ENCODE measurements around the gene ZC3HAV1.

ZC3HAV1 gene

GRCh38 chr7:139118234-139118804 lies 8.8 kb upstream of the ZC3HAV1 start:
- H3K4me3 ChIP-seq (ENCODE audit: low read depth, low read length) = peak overlapping the region; percentile 32; the same call in 1 of the 2 replicates
- DNase-seq (ENCODE audit: low read depth) = peak; percentile 79
- TF ChIP-seq CTCF (IDR thresholded peaks at IDR 0.05; ENCODE audit: low read depth, low read length, missing control alignments) = peak; percentile 34

- DNase-seq (ENCODE audit: low read depth) = no peak
- no peak for TF ChIP-seq CTCF (IDR thresholded peaks at IDR 0.05; ENCODE audit: low read depth, low read length, missing control alignments)
- no peak overlapping the region for H3K4me3 ChIP-seq (ENCODE audit: low read depth, low read length)
Observed at GRCh38 chr7:139117599-139118233, 8.2 kb upstream of the ZC3HAV1 start.

GRCh38 chr7:139116999-139117398 lies 7.5 kb upstream of the ZC3HAV1 start:
- DNase-seq (ENCODE audit: low read depth) = no peak
- H3K4me3 ChIP-seq (ENCODE audit: low read depth, low read length) = no peak overlapping the region
- TF ChIP-seq CTCF (IDR thresholded peaks at IDR 0.05; ENCODE audit: low read depth, low read length, missing control alignments) = no peak

GRCh38 chr7:139115104-139115503 lies 5.6 kb upstream of the ZC3HAV1 start:
- TF ChIP-seq CTCF (IDR thresholded peaks at IDR 0.05; ENCODE audit: low read depth, low read length, missing control alignments) = no peak
- no peak for DNase-seq (ENCODE audit: low read depth)
- H3K4me3 ChIP-seq (ENCODE audit: low read depth, low read length) = no peak overlapping the region

- no peak overlapping the region for H3K4me3 ChIP-seq (ENCODE audit: low read depth, low read length)
- DNase-seq (ENCODE audit: low read depth) = no peak
- no peak for TF ChIP-seq CTCF (IDR thresholded peaks at IDR 0.05; ENCODE audit: low read depth, low read length, missing control alignments)
Observed at GRCh38 chr7:139114585-139114984, 5.1 kb upstream of the ZC3HAV1 start.

GRCh38 chr7:139114018-139114417 lies 4.5 kb upstream of the ZC3HAV1 start:
- no peak for TF ChIP-seq CTCF (IDR thresholded peaks at IDR 0.05; ENCODE audit: low read depth, low read length, missing control alignments)
- no peak overlapping the region for H3K4me3 ChIP-seq (ENCODE audit: low read depth, low read length)
- no peak for DNase-seq (ENCODE audit: low read depth)

- DNase-seq (ENCODE audit: low read depth) = no peak
- H3K4me3 ChIP-seq (ENCODE audit: low read depth, low read length) = no peak overlapping the region
- TF ChIP-seq CTCF (IDR thresholded peaks at IDR 0.05; ENCODE audit: low read depth, low read length, missing control alignments) = no peak
Observed at GRCh38 chr7:139112741-139113250, 3.3 kb upstream of the ZC3HAV1 start.

Measured in GM12864 (cell line).